ENCODE data around the gene SEC31A.
A peak's percentile ranks its signal among the peaks of the same experiment; 100 is the strongest.

SEC31A gene

GRCh38 chr4:82785611-82786400 lies 105.1 kb downstream of the SEC31A start:
- H3K27ac ChIP-seq, result no peak overlapping the region
- no peak for TF ChIP-seq CTCF (conservative IDR thresholded peaks at IDR 0.05)
- TF ChIP-seq ZFX (IDR thresholded peaks at IDR 0.05), result no peak

- no peak overlapping the region for H3K27ac ChIP-seq
Observed at GRCh38 chr4:82784681-82785610, 106.0 kb downstream of the SEC31A start.

GRCh38 chr4:82782626-82783345 lies 108.2 kb downstream of the SEC31A start:
- TF ChIP-seq ZFX (IDR thresholded peaks at IDR 0.05) (no peak), CTCF (conservative IDR thresholded peaks at IDR 0.05) (no peak)
- no peak overlapping the region for H3K27ac ChIP-seq

More at GRCh38 chr4:82784681-82785610, 106.0 kb downstream of the SEC31A start:
- TF ChIP-seq CTCF (conservative IDR thresholded peaks at IDR 0.05), result no peak
- no peak for TF ChIP-seq ZFX (IDR thresholded peaks at IDR 0.05)

- TF ChIP-seq CTCF (conservative IDR thresholded peaks at IDR 0.05) (no peak), ZFX (IDR thresholded peaks at IDR 0.05) (no peak)
- peak overlapping the region; percentile 2; the same call in 1 of the 2 replicates for H3K27ac ChIP-seq
Observed at GRCh38 chr4:82780752-82781231, 110.2 kb downstream of the SEC31A start.

GRCh38 chr4:82780170-82780751 lies 110.7 kb downstream of the SEC31A start:
- TF ChIP-seq CTCF (conservative IDR thresholded peaks at IDR 0.05) (no peak), ZFX (IDR thresholded peaks at IDR 0.05) (no peak)
- no peak overlapping the region for H3K27ac ChIP-seq

GRCh38 chr4:82779032-82779431 lies 111.9 kb downstream of the SEC31A start:
- no peak overlapping the region for H3K27ac ChIP-seq
- TF ChIP-seq CTCF (conservative IDR thresholded peaks at IDR 0.05), result no peak
- no peak for TF ChIP-seq ZFX (IDR thresholded peaks at IDR 0.05)

Measured in C4-2B (cell line).